Hindlimb muscle (tissue), 1 donor: ENCODE measurements around the gene BLID. TPM values are rescaled to one million over a fixed set of nuclear protein-coding genes. Genes with fewer than 3 reads are reported as not detected.
A peak's percentile ranks its signal among the peaks of the same experiment; 100 is the strongest.

Experiments
- DNase-seq: peaks from one replicate; pipeline ENCODE4 v3.0.0-alpha.2; 2013
- polyA plus RNA-seq: library from polyadenylated mRNA; unstranded; fragments of 120-200 nt; gene quantifications from one replicate; pipeline ENCODE4 v1.2.1, GENCODE V29; 2013; ENCODE audit not compliant: insufficient read length

BLID gene, protein sequence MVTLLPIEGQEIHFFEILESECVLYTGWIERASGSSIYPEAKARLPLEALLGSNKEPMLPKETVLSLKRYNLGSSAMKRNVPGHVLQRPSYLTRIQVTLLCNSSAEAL
- not detected for polyA plus RNA-seq

DNA sequence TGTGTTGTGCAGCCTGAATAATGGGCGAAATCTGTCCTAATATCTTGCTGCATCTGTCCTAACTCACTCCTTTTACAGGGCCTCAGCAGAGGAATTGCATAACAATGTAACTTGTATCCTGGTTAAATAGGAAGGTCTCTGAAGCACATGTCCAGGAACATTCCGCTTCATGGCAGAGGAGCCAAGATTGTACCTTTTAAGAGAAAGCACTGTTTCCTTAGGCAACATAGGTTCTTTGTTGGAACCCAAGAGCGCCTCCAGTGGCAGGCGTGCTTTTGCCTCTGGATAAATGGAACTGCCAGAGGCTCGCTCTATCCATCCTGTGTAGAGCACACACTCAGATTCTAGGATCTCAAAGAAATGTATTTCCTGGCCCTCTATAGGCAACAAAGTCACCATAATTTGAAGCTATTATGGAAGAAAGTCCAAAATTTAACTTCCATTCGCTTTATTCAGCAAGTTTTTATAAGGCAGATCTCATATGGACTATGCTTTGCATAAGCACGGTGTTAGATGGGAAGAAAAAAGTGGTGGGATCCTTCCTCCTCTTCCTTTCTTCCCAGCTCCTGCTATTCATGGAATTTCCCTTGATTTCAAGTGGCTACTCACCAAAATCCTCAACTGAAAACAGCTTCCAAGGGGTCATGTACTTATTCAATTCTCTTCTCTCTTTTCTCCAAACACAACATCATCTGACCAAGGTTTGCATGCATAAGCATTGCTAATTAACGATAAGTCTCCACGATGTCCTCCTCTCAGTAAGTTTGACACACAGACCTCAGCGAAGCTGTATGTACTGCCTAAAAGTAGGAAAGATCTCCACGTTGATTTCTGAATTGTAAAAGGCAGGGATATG lies at the start of gene BLID:
Gene BLID, minus strand, starts transcription at position 692 of the 856 bp plus-strand sequence. Its CDS starts 293 bp downstream, at position 399.
- no peak for DNase-seq

DNA sequence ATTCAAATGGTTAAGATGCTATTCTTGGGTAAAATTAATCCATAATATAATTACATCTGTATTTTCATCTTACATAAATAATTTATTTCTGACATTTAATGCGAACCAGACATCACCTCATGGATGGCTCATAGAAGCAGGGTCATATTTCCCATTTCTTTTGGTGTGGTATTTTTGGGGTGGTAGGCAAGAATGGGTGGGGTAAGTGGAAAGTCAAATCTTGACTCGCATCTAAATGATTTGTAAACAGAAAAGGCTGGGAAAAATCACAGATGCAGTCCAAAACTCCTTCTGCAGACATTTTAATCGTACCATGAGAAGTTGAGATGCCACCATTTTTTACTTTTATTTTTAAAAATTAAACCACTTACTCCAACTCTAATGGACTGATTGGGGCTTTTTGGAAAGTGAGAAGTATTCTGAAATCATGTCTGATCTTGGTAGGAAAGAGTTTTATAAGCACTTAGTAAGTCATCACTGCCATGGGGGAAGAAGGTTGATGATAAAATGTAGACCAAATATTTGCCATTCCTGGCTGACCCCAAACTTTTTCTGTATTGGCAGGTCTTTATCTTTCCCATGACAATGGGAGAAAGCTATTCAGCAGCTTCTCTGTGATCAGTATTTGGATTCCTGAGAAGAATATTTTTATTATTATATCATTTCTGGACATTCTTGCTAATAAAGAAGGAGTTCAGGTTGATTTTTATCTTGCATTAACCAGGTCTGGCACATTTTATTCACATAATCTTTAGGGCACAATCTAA lies 47.2 kb upstream of the BLID start:
- DNase-seq = no peak

DNA sequence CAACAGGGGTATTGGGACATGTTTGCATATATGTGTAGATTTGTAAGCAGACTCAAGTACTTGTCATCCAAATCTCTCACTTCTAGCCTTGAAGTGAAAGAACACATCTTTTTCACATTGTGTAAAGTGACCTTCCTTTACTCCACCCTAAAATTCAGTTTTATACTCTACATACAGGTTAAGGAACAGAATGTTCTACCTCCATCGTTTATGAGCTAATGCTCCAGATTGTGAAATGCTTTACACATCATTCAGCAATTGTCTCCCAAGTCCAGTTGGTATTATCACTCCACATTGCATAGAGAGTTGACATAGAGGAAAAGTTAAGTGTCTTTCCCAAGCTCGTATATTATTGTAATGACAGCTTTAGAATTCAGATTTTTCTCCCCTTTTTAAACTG lies 46.1 kb upstream of the BLID start:
- no peak for DNase-seq

DNA sequence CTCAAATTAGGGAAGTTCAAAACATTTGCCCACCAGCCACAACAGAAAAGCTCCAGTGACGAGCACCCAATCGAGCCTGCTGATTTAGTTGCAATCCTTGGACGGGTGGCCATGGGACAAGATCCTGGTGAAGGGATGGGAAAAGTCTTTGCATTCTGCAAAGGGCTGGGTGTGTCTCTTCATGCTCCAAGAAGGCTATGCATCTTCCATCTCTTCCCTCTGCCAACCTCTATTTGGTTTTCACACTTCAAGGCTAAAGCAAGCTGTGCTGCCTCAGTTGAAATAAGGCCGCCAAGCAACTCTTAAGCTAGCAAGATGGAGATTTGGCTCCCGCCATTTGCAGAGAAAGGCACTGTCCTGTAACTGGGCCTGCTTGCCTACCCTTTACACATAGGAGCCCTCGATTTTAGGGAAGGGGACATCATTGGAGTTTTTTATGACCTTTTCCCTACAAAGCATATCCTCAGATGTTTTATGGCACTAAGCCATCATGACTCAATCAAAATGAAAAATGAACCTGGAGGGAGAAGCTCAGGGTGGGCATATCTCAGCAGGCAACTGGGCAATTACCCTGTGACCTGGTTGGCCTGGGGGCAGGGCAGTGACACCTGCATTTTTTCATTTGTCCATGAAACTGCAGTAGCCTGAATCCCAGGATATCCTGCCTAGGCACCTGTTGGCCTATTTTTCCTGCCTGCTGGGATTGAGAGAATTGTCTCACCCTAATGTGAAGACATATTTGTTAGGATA lies 45.0 kb upstream of the BLID start:
- no peak for DNase-seq

DNA sequence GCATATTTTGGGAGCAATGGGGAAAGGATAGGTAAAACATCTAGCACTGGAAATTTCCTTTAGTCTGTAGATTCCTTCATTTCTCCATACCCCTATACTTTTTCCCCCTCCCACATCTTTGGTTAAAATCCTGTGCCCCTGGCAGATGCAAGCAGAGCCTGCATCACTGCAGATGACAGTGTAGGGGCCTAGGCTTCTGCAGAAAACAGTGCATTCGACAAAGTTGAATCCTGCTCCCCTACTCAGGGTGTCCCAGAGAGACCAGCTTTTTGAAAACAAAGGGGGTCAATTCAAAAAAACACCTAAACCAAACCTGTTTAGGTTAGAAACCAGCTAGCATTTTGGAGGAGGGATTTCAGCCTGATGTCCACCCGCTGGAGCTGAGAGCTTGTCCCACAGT lies 43.8 kb upstream of the BLID start:
- DNase-seq = no peak

DNA sequence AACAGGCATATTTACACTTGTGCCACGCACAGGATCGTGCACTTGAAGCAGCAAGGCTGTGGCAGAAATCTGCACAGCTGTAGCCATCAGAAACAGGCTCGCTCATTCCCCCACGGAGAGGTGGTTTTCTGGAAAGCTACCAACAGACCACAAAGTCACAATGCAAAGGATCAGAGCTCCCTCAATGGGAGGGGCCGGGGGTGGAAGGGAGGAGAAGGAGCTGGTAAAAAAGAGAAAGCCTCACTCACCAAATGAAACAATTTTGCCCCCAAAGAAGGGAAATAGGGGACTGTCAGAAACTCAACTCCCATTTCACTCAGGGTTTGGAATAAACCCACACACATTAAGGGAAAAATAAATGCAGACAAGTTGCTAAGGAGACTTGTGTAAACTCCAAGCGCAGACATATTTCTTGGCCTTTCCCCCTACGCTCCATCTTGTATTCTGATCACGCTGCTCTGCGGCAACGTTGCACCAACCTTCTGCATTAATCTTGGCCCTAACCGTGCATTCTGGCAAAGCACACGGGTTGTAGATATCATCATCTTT lies 43.2 kb upstream of the BLID start:
- peak; percentile 78 for DNase-seq

DNA sequence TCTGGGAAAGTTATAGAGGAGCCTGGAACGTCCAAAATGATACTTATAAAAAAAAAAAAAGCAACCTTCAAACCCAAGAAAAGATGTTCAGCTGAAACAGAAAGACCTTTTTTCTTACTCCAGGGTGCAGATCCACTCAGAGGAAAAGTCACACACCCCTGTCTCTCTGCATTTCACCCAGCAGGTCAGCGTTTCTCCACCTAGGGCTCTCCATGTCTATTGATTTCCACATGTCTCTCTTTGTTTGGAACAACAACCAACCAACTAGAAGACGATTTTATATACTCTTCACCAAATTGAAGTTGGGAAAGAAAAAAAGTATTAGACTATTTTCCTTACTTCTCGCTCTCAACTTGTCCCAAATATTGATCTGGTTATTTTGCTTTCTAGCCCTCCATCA lies 42.2 kb upstream of the BLID start:
- DNase-seq = no peak

DNA sequence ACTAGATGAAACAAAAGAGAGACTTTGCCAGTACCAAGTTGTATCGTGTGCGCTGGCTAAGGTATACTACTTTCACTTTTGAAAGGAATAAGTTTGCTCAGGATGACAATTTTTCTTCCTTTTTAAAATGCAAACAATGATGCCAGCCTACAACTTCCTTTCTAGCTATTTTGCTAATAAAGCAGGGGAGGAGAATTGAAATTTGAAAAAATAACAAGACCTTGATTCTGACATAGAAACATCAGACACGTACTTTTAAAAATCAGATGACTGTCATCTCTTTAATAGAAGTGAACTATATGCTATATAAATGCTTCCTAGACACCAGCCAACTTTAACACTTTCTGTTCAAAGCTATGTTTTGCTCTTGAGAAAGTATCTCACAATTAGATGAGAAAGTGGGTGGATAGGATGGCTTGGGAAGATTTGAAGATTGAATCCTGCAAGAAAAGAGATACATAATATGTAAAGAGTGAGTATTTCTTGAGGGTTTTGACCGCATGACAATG lies 41.7 kb upstream of the BLID start:
- no peak for DNase-seq

DNA sequence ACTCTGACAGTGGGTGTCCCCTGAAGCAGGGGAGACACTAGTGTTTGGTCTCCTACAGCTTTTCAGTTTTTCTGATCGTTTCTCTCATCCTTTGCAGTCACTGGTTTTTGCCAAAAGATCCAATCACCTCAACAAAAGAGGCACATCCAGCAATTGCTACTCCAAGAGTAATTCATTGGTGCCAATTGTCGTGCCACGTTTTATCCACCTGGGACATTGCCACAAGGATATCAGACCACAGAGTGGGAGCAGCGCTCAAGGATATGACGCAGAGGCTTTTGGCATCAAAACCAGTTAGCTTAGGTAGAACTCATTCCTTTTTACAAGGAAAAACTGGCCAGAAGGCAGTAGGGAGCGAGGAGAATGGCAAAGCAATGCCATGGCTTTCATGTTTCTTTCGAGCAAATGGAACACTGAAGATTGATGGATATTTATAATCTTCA lies 40.9 kb upstream of the BLID start:
- DNase-seq = peak; percentile 67

DNA sequence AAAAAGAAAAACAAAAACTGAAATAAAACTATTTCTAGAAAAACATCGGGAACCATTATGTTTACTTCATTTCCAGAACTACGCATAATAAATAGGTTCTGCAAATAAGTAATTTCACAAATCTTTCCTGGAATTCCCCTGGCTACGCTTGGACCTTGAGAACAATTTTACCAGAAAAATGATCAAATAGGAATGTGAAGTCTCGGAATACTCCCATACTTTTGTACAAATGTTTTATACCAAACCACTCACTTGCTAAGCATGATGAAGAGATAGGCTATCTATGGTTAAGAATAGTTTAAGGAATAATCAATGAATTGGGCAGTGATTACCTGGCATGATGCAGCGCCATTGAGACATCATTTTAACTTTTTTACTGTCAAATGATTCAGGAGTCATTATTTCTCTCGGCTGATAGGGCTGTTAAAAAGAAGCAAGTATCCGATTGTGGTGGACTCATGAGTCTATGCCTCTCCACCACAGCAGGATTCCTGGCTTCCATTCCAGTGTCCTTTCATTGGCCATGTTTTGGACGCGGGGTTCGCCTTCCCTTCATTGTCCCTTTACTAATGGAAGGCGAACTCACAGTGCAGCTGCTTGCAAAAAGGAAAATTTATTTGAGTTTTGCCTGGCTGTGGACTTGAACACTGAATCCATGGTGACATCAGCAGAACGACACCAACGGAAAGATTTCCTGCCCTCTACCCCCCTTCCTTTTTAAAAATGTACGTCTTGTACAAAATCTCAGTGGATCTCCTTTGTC lies 39.9 kb upstream of the BLID start:
- no peak for DNase-seq

DNA sequence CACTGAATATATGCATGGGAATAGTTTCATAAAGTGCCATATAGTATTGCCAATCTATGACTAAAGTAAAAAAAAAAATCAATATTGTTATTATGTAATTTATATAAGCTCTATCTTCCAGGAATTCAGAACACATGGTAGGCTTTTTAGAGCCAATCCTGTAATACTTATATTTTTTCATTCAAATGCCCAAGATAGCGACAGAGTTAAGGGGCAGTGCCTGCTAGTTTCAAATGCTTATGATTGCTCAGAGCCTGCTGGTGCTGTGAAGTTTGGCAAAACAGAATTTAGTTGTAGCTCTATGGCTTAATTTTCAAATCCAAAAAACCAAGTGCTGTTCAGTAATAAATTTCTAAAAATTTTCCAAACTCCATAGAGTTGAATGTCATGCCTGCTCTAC lies 39.0 kb upstream of the BLID start:
- no peak for DNase-seq

DNA sequence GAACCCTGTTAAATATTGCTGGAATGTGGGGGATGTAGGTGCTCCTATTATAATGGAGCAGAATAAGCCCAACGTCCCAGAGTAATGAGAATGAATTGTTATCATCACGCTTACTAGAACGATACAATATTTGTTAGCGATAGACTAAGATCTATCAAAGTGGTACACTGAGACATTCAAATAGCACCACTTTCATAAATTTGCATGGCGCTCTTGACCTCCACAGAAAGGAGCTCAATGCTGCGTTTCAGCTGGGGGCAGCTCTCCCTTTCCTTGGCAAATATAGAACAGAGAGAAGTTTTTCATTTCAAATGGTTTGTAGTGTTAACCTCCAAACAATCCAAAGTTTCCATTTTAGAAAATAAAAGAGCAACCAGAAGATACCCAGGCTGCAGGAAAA lies 38.2 kb upstream of the BLID start:
- no peak for DNase-seq

DNA sequence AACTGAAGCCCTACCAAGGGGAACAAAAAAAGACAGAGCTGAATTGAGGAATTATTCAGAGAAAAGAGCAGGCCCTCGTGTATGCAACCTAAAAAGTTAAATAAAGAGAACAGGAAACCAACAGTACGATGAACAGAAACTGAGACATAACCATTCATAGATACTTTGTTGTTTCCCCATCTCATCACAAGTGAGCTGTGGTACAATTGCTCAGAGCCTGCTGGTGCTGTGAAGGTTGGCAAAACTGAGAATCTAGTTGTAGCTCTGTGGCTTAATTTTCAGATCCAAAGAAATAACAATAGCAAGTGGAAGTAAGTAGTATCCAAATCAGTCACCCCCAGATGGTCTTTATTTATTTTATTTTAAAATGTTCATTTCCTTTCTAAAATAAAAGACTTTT lies 37.7 kb upstream of the BLID start:
- DNase-seq = no peak

DNA sequence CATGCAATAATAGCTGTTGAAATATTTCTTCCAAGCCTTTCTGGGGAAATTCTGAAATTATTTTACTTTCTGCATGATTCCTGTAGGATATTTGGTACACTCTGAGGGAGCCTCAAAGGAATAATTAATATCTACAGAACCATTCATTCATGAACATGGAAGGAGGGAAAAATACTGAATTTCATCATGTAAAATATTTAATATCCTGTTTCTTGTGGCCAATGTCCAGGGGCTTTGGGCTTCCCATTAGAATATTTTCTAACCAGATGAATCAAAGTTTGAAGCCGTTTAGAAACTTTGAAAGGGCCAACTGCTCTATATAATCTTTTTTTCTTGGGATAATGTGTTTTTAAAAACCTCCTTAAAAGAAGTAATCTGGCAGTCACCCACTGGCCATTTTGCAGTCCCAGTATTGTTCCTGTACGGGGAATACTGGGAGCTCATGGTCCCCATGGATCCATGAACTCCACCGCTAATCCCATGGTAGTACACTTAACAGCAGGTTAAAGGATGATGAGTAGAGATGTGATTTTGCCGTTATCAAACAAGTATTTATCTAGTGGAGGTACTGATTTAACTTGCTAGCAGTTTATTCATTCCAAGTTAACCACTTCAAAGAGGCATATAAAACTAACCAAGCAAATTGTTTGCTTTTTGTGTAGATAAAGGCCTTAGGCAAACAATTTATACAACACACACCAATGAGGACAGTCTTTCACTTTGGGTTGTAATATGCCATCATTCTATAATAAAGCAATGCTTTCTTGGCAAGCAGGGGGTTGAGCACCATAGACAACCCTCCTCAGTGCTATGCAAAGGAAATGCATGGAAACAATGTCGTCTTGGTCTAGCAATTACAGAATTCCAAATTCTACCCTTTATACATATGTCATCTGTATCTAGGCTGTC lies 34.5 kb upstream of the BLID start:
- DNase-seq = no peak

DNA sequence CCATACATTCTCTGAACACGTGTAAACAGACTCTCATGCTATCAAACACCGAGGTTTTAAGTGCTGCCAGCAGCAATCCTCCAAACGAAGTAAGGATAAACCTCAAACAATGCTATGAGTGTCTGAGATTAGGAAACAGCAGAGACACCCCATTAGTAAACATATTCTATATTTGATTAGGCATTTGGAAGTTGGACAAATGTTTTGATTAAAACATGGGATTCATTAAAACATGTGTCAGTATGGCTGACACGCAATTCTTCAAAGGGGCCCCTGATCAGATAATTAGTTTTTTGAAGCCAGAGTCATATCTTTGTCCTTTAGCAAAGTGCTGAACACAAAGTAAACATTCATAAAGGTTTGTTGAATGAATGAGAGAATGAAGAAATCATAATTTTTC lies 33.2 kb upstream of the BLID start:
- DNase-seq = no peak

DNA sequence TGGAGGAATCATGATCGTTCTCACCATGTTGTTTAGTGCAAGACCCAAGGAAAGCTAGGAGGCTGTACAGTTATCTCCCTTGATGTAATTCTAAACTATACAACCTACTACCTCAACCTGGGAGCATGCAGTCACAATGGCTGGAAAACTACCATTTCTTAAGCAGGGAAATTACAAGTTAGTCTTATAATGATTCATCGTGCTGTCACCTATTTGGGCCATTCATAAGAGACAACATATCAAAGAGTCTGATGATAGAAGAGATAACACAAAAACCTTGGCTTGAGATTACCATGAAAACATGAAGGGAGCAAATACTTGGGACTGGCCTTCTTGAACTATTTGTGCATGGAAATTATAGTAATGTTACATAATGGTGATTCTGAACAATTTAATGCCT lies 30.5 kb upstream of the BLID start:
- DNase-seq = no peak

DNA sequence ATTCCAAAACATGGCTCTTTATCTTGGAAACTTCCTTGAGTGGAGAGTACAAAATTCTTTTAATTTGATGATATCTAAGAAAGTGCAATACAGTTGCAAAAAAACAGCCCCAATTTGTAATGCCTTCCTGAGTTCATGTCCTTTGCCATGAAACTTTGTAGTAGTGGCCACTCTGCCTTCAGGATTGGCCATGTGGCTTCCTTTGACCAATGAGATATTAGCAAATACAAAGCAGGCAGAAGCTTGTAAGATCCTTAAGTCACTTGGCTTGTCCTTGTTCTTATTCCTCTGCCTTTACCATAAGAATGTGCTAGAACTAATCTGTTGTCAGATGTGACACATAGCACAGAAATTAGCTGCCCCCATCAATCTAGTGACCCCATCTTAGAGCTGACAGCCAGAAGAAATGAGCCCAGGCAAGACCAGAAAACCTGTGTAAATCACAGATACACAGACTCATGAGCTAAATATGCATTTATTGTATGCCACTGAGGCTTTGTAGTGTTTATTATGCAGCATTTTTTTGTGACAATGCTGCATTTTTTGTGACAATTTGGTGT lies 29.8 kb upstream of the BLID start:
- no peak for DNase-seq

DNA sequence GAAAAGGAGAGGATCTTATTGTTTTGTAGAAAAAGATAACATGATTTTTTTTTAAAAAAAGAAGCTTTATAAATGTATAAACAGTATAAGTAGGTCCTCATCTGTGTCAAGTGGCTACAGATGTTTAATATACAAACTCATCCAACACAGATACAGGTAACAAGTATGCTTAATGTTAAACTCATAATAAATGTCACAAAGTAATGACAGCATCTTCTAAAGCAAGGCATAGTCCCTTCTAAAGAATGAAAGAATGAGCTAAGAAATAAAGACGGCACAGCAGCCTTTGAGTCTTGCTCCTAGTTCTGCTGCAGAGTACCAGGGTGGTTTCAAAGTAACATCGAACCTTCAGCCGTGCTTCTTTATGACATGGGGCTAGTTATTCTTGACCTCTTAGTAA lies 28.7 kb upstream of the BLID start:
- no peak for DNase-seq

DNA sequence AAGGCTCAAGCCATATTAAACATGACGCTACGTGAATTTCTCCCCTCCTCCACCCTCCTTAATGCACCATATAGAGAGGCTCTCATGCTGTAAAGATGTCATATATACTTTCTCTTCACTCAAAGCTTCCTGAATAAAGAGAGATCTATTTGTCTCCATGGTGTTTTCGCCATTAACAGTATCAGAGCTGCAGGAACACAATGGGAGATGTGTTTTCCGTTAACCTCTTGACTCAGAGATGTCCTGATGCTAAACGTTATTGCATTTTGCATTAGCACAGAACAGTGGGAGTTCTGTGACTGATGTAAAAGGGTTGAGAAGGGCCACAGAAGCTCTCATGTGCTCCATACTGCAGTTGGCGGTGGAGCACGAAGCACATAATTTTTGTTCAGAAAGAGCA lies 25.7 kb upstream of the BLID start:
- no peak for DNase-seq

DNA sequence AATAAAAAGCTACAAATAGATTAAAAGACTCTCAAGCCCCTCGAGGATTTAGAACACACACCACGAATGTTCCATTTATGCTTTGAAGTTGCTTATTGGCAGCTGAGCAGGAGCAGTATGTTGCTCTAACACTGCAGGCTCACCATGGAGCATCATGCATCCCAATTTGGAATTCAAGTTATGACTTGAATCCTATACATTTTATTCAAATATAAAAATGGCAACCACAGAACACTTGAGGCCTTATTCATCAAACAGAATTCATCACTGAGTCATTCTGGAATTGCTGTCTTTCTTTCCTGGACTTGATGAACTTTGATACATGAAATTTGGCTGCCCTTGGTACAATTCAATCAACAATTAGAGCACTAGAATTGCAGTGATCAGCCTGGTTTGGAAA lies 24.5 kb upstream of the BLID start:
- DNase-seq = no peak
